Fibroblast of lung (primary cell): ENCODE measurements around the gene ZNHIT1. TPM values are rescaled to one million over a fixed set of nuclear protein-coding genes. Genes with fewer than 3 reads are reported as not detected.

Source experiments
- DNase-seq, 2 donors: peaks; one replicate each; pipeline versions ENCODE4 v3.0.0 to v3.0.0-alpha.2; 2010; ENCODE audit warnings: low read depth in 2 of 2
- H2AFZ ChIP-seq: 2 replicates; pipeline ENCODE4 v1.5.1; 2012; ENCODE audit warnings: low read length, control low read depth, inconsistent platforms
- H3K27ac ChIP-seq: 2 replicates; pipeline ENCODE4 v1.5.1; 2011; ENCODE audit warnings: low read length, control low read depth; ENCODE audit not compliant: insufficient read depth
- H3K27me3 ChIP-seq: 2 replicates; pipeline ENCODE4 v1.5.1; 2011; ENCODE audit warnings: mild to moderate bottlenecking, low read length; ENCODE audit not compliant: control insufficient read depth, insufficient read depth
- H3K36me3 ChIP-seq: 2 replicates; pipeline ENCODE4 v1.5.1; 2011; ENCODE audit warnings: low read length; ENCODE audit not compliant: control insufficient read depth, insufficient read depth
- H3K4me1 ChIP-seq: 2 replicates; pipeline ENCODE4 v1.5.1; 2011; ENCODE audit warnings: low read length; ENCODE audit not compliant: control insufficient read depth, insufficient read depth; ENCODE audit errors: extremely low read depth
- H3K4me2 ChIP-seq: 2 replicates; pipeline ENCODE4 v1.5.1; 2011; ENCODE audit warnings: low read length, control low read depth; ENCODE audit not compliant: insufficient read depth; ENCODE audit errors: extremely low read depth
- H3K4me3 ChIP-seq, 4 experiments: fragments of 200-600 bp in 1 of 4; sonication (generic) in 1 of 4; replicated peaks in 1 of 4; 2 replicates each; pipeline ENCODE4 v1.5.1; 2011 to 2016; ENCODE audit warnings: low read length in 4 of 4, low read depth in 3 of 4, mild to moderate bottlenecking in 3 of 4, control low read depth in 2 of 4, inconsistent platforms in 1 of 4, mixed read lengths in 1 of 4; ENCODE audit not compliant: insufficient read depth in 1 of 4; ENCODE audit errors: control extremely low read depth in 1 of 4
- H3K79me2 ChIP-seq: 2 replicates; pipeline ENCODE4 v1.5.1; 2012; ENCODE audit warnings: mild to moderate bottlenecking, low read length, inconsistent platforms; ENCODE audit not compliant: control insufficient read depth, insufficient read depth
- H3K9ac ChIP-seq: 2 replicates; pipeline ENCODE4 v1.5.1; 2011; ENCODE audit warnings: mild to moderate bottlenecking, low read length, control low read depth; ENCODE audit not compliant: insufficient read depth
- H3K9me3 ChIP-seq: 2 replicates; pipeline ENCODE4 v1.5.1; 2012; ENCODE audit warnings: low read depth, low read length; ENCODE audit not compliant: control insufficient read depth, insufficient read depth
- H4K20me1 ChIP-seq: 2 replicates; pipeline ENCODE4 v1.5.1; 2011; ENCODE audit warnings: low read length; ENCODE audit not compliant: control insufficient read depth, insufficient read depth; ENCODE audit errors: extremely low read depth
- CTCF ChIP-seq, 2 donors: IDR thresholded peaks in 1 of 2; conservative IDR thresholded peaks in 1 of 2; 1 replicate in 1 of 2; 2 replicates in 1 of 2; pipeline ENCODE4 v1.5.1; 2011 to 2012; ENCODE audit warnings: low read length in 2 of 2, control low read depth in 1 of 2, inconsistent platforms in 1 of 2, low read depth in 1 of 2, mild to moderate bottlenecking in 1 of 2
- EZH2 ChIP-seq: IDR thresholded peaks from 2 replicates; pipeline ENCODE4 v1.5.1; 2012; ENCODE audit warnings: low read length, control low read depth, mild to moderate bottlenecking; ENCODE audit errors: missing control alignments
- polyA plus RNA-seq, 2 donors: library from polyadenylated mRNA; depleted of rRNA in 1 of 2; stranded (reverse) in 1 of 2; unstranded in 1 of 2; fragments of >200 nt; gene quantifications; 2 replicates each; pipeline ENCODE4 v1.2.1, GENCODE V29; 2011 to 2012; ENCODE audit warnings: missing spikeins in 1 of 2
- total RNA-seq: library from RNA; depleted of rRNA; stranded (reverse); fragments of >200 nt; gene quantifications from 2 replicates; pipeline ENCODE4 v1.2.1, GENCODE V29; 2014

The ZNHIT1 gene
- total and polyA plus RNA-seq, 2 donors (not counting 1 experiment from before 2014, with no cell fraction given), result 36.6 to 62.1 TPM

GRCh38 chr7:101243646-101244374, 25.8 kb downstream of the ZNHIT1 start:
- Histone ChIP-seq H3K4me2 (peak overlapping the region; percentile 88), H3K9ac (peak overlapping the region; percentile 37), H3K36me3 (peaks cover 10% of the 10 kb centered on the region), H3K4me1 (peaks cover 4% of the 10 kb centered on the region), H3K27ac (peak overlapping the region; percentile 85), H4K20me1 (no peaks in the 10 kb centered on the region), H3K9me3 (no peaks in the 10 kb centered on the region), H2AFZ (peak overlapping the region; percentile 21), H3K27me3 (no peaks in the 10 kb centered on the region), H3K4me3 (peak overlapping the region; percentile 78 to 92 (median 86)), H3K79me2 (peaks cover 24% of the 10 kb centered on the region)
- DNase-seq, result peak; percentile 27 to 39
- no peak for TF ChIP-seq CTCF (conservative IDR thresholded peaks at IDR 0.05 in 1 of 2, IDR thresholded peaks at IDR 0.05 in 1 of 2; ENCODE audit: low read depth in 1 of 2, low read length in 2 of 2)
- no peak for TF ChIP-seq EZH2

GRCh38 chr7:101244375-101245146, 26.6 kb downstream of the ZNHIT1 start, which contains the start of gene FIS1:
FIS1 (minus strand) TSS chr7:101245081; CDS start chr7:101245004, 77 bp downstream.
- peak within 1 kb of the TSS; percentile 78 to 92 (median 86) for H3K4me3 ChIP-seq
- no peaks in the 10 kb centered on the region for H3K27me3 ChIP-seq
- H3K79me2 ChIP-seq, result peaks cover 24% of the 10 kb centered on the region
- no peaks in the 10 kb centered on the region for H3K9me3 ChIP-seq
- H3K4me1 ChIP-seq, result peaks cover 4% of the 10 kb centered on the region
- no peaks in the 10 kb centered on the region for H4K20me1 ChIP-seq
- no peak for TF ChIP-seq EZH2
- peak; percentile 76 to 81 for TF ChIP-seq CTCF (conservative IDR thresholded peaks at IDR 0.05 in 1 of 2, IDR thresholded peaks at IDR 0.05 in 1 of 2; ENCODE audit: low read depth in 1 of 2, low read length in 2 of 2)
- peak within 1 kb of the TSS; percentile 85 for H3K27ac ChIP-seq
- H2AFZ ChIP-seq, result peak within 1 kb of the TSS; percentile 93
- H3K36me3 ChIP-seq, result peaks cover 5% of the 10 kb centered on the region
- peak; percentile 87 to 88 for DNase-seq
- H3K4me2 ChIP-seq, result peak within 1 kb of the TSS; percentile 88
- peak within 1 kb of the TSS; percentile 71 for H3K9ac ChIP-seq

GRCh38 chr7:101245147-101245668, 27.2 kb downstream of the ZNHIT1 start:
- peak overlapping the region; percentile 71 for H3K9ac ChIP-seq
- H3K27me3 ChIP-seq, result no peaks in the 10 kb centered on the region
- H3K9me3 ChIP-seq, result no peaks in the 10 kb centered on the region
- peak overlapping the region; percentile 85 for H3K27ac ChIP-seq
- H3K4me1 ChIP-seq, result peaks cover 4% of the 10 kb centered on the region
- DNase-seq, result no peak
- peaks cover 24% of the 10 kb centered on the region for H3K79me2 ChIP-seq
- peaks cover 4% of the 10 kb centered on the region for H3K36me3 ChIP-seq
- TF ChIP-seq CTCF (conservative IDR thresholded peaks at IDR 0.05 in 1 of 2, IDR thresholded peaks at IDR 0.05 in 1 of 2; ENCODE audit: low read depth in 1 of 2, low read length in 2 of 2) (no peak), EZH2 (no peak)
- peak overlapping the region; percentile 88 for H3K4me2 ChIP-seq
- peak overlapping the region; percentile 78 to 92 (median 86) for H3K4me3 ChIP-seq
- peak overlapping the region; percentile 57 for H2AFZ ChIP-seq
- no peaks in the 10 kb centered on the region for H4K20me1 ChIP-seq
